GM12864 (cell line): Measurements from ENCODE around the gene JOSD2.

Experiments used
- DNase-seq: peaks from one replicate; pipeline ENCODE4 v3.0.0-alpha.2; 2011; ENCODE audit warnings: low read depth
- H3K4me3 ChIP-seq: 2 replicates; pipeline ENCODE4 v1.5.1; 2011; ENCODE audit warnings: mild to moderate bottlenecking, low read depth, low read length, control low read depth
- TF ChIP-seq, protein P1 (sequence below): IDR thresholded peaks from 2 replicates; pipeline ENCODE4 v1.5.1; 2011; ENCODE audit warnings: low read depth, mild to moderate bottlenecking, moderate library complexity, low read length, control low read depth, inconsistent platforms; ENCODE audit errors: missing control alignments

Gene JOSD2, protein sequence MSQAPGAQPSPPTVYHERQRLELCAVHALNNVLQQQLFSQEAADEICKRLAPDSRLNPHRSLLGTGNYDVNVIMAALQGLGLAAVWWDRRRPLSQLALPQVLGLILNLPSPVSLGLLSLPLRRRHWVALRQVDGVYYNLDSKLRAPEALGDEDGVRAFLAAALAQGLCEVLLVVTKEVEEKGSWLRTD

DNA sequence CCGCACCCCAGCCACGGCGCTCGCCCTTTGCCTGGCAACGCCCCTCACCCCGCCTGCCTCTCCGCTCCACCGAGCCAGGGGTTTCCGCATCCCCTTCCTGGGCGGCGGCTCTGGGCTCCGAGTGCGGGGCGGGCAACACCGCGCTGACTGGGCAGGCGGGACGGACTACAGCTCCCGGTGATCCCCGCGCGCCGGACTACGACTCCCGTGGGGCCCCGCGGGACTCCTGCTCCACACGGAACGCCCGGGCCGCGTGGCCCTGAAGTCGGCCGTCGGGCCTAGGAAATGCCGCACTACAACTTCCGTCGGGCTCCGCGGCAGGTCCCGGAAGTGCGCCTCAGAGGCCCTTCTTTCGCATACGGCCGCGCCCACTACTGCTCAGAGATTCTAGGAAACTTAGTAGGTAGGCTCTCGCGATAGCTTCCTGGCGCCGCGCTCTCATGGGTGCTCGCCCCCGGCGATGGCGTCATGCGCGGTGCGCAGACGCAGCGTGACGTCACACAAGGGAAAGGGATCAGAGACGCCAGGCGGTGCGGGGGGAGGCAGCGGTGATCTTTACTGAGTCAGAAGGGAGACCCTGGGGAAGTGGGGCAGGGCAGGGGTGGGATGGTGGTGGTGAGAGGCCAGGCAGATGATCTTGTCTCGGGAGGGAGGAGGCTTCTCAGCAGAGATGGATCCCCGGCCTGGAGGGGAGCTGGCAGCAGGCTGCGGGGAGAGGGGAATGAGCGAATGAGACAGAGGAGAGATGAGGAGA, at the start of gene JOSD2:
JOSD2 (minus strand) TSS at position 123 of the 754 bp plus-strand sequence. CDS start 760 bp downstream, outside the sequence.
- peak within 1 kb of the TSS; percentile 91 for H3K4me3 ChIP-seq
- DNase-seq: peak; percentile 98
- TF ChIP-seq, protein P1, sequence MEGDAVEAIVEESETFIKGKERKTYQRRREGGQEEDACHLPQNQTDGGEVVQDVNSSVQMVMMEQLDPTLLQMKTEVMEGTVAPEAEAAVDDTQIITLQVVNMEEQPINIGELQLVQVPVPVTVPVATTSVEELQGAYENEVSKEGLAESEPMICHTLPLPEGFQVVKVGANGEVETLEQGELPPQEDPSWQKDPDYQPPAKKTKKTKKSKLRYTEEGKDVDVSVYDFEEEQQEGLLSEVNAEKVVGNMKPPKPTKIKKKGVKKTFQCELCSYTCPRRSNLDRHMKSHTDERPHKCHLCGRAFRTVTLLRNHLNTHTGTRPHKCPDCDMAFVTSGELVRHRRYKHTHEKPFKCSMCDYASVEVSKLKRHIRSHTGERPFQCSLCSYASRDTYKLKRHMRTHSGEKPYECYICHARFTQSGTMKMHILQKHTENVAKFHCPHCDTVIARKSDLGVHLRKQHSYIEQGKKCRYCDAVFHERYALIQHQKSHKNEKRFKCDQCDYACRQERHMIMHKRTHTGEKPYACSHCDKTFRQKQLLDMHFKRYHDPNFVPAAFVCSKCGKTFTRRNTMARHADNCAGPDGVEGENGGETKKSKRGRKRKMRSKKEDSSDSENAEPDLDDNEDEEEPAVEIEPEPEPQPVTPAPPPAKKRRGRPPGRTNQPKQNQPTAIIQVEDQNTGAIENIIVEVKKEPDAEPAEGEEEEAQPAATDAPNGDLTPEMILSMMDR: no peak

DNA sequence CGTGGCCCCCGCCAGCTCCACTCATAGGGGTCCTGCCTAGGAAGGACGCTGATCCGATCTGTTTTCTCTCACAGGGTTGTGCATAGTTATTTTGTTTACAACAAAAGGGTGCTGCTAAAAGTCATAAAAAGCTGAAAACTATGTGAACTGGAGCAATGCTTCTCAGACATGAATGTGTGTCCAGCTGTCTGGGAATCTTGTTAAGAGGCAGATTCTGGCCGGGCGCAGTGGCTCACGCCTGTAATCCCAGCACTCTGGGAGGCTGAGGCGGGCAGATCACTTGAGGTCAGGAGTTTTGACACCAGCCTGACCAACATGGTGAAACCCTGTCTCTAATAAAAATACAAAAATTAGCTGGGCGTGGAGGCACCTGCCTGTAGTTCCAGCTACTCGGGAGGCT, 48.6 kb upstream of the JOSD2 start:
- TF ChIP-seq, protein P1: no peak
- H3K4me3 ChIP-seq: no peak overlapping the region

DNA sequence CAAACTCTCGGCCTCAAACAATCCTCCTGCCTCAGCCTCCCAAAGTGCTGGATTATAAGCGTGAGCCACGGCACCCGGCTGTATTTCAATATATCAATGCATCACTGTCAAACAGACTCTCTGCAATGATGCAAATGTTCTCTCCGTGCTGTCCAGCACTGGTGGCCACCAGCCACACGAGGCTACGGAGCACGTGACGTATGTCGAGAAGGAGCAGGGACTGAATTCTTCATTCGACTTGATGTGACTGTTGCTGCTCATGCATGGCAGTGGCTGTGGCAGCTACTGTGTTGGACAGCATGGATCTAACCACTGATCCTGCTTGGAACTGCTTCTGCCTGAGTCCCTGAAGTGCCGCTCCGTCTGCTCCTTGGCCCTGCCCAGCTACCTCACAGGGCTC, 47.5 kb upstream of the JOSD2 start:
- TF ChIP-seq, protein P1: no peak
- no peak overlapping the region for H3K4me3 ChIP-seq
- no peak for DNase-seq

More for the DNA sequence above, 48.6 kb upstream of the JOSD2 start:
- DNase-seq: no peak

DNA sequence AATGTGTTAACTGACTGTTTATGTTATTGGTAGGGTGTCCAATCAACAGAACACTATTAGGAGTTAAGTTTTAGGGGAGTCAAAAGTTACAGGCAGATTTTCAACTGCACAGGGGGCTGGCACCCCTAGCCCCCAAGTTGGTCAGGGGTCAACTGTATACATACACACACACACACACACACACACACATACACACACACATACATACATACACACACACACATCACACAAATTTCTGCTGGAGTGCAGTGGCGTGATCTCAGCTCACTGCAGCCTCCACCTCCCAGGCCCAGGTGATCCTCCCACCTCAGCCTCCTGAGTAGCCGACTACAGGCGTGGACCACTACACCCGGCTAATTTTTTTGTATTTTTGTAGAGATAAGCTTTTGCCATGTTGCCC, 47.0 kb upstream of the JOSD2 start:
- no peak overlapping the region for H3K4me3 ChIP-seq
- no peak for DNase-seq
- TF ChIP-seq, protein P1: no peak

DNA sequence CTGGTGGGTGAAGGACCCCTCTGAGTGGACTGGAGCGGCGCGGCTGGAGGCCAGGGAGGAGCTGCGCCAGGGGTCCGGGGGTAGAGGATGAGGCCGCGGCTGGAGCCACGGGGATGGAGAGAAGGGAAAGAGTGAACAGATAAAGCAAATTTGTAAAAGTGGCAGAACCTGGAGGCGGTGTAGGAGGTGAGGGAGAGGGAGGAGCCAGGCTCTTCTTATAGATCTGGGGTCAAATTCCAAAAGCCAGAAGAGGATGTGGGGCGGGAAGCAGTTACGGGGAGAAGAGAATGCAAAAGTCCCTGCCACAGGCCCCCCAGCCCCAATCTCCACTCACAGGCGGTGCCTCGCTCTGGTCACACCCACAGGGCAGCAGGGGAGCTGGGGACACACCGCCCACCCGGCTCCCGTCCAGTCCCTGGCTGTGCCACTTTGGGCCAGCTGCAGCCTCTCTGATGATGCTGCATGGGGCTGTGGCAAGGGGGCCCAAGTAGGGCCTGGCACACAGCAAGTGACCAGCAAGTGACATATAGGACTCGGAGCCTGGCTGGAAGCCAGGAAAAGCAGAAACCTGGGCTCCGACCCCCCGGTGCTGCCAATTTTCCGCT, 46.1 kb upstream of the JOSD2 start:
- no peak for DNase-seq
- H3K4me3 ChIP-seq: no peak overlapping the region
- TF ChIP-seq, protein P1: no peak

DNA sequence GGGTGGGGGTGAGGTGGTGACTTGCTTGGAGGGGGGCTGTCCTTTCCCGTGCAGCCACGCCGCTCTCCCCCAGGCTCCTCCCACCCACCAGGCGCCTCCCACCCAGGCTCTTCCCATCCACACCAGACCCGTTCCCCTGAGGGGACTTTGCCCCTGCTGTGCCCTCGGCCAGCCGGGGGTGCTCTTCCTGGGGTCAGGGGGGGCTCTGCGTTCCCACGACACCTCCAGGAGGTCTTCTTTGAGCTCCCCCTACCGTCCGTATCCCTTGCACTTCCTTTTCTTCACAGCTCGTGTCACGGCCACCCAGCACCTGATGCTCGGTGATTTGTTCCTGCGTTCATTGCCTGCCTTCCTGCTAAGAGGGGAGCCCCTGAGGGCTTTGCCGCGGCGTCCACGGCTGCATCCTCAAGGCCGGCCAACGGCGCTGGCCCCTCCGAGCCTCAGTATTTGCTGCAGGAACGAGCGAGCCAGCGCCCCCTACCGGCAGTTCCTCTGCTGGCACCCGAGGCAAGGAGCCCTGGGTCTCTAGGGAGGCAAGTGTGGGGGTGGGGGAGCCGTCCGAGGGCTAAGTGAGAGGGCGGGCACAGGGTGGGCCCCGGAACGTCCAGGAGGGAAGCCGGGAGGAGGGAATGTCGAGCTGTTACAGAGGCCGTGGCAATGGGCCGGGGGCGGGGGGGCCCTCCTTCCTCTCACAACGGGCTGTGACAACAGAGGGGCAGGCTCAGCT, 45.5 kb upstream of the JOSD2 start:
- H3K4me3 ChIP-seq: peak overlapping the region; percentile 31
- DNase-seq: no peak
- TF ChIP-seq, protein P1: peak; percentile 79
